GM19452 (cell line): ENCODE results near the gene GRAMD4.

Source experiments
- ATAC-seq: cut with Tn5 transposase; IDR thresholded peaks from one replicate; pipeline ENCODE4 v1.9.1; 2021; ENCODE audit not compliant: unreplicated experiment

The GRAMD4 gene

GRCh38 chr22:46596032-46596441 lies 24.1 kb upstream of the GRAMD4 start:
- no peak for ATAC-seq

- ATAC-seq = no peak
These were observed 23.4 kb upstream of the GRAMD4 start for GRCh38 chr22:46596819-46597218.

GRCh38 chr22:46598224-46598623 lies 22.0 kb upstream of the GRAMD4 start:
- no peak for ATAC-seq

- no peak for ATAC-seq
These were observed 21.3 kb upstream of the GRAMD4 start for GRCh38 chr22:46598737-46599424.

- ATAC-seq = no peak
These were observed 19.9 kb upstream of the GRAMD4 start for GRCh38 chr22:46600273-46600796.

GRCh38 chr22:46602025-46602424 lies 18.2 kb upstream of the GRAMD4 start:
- no peak for ATAC-seq

GRCh38 chr22:46604306-46604690 lies 15.9 kb upstream of the GRAMD4 start:
- ATAC-seq = no peak

- no peak for ATAC-seq
These were observed 15.1 kb upstream of the GRAMD4 start for GRCh38 chr22:46605117-46605516.

GRCh38 chr22:46606886-46607285 lies 13.3 kb upstream of the GRAMD4 start:
- ATAC-seq = no peak

GRCh38 chr22:46607483-46608114 lies 12.6 kb upstream of the GRAMD4 start:
- ATAC-seq = no peak

- ATAC-seq = no peak
These were observed 11.0 kb upstream of the GRAMD4 start for GRCh38 chr22:46609175-46609690.

- ATAC-seq = no peak
These were observed 10.4 kb upstream of the GRAMD4 start for GRCh38 chr22:46609724-46610201.

- no peak for ATAC-seq
These were observed 9.8 kb upstream of the GRAMD4 start for GRCh38 chr22:46610356-46610755.

GRCh38 chr22:46611189-46611588 lies 9.0 kb upstream of the GRAMD4 start:
- ATAC-seq = no peak

- ATAC-seq = no peak
These were observed 7.8 kb upstream of the GRAMD4 start for GRCh38 chr22:46612341-46612903.

GRCh38 chr22:46612904-46613605 lies 7.1 kb upstream of the GRAMD4 start:
- ATAC-seq = no peak

GRCh38 chr22:46613606-46614021 lies 6.6 kb upstream of the GRAMD4 start:
- ATAC-seq = no peak

GRCh38 chr22:46614025-46614931 lies 5.9 kb upstream of the GRAMD4 start:
- no peak for ATAC-seq

- ATAC-seq = no peak
These were observed 2.8 kb upstream of the GRAMD4 start for GRCh38 chr22:46617207-46617985.
